ENCODE data around the gene ANKRD13D. TPM values are rescaled to one million over a fixed set of nuclear protein-coding genes. Genes with fewer than 3 reads are reported as not detected.

The ANKRD13D gene
- total RNA-seq, 1 donor from 2014 or later, result 40.8 TPM

- H3K27ac Mint-ChIP-seq (ENCODE audit: unreplicated experiment), result peak overlapping the region; percentile 47
- no peak overlapping the region for H3K9ac ChIP-seq (ENCODE audit: low read length)
- peaks cover 10% of the 10 kb centered on the region for H3K4me1 ChIP-seq (ENCODE audit: insufficient read depth, low read length)
- H3K36me3 Mint-ChIP-seq (ENCODE audit: low read depth, unreplicated experiment), result peaks cover 6% of the 10 kb centered on the region
- H3K27me3 ChIP-seq (ENCODE audit: insufficient read depth, low read length), result no peaks in the 10 kb centered on the region
- H4K20me1 ChIP-seq (ENCODE audit: insufficient read depth, low read length), result no peaks in the 10 kb centered on the region
- H3K4me3 Mint-ChIP-seq (ENCODE audit: unreplicated experiment), result no peak overlapping the region
- peaks cover under 1% of the 10 kb centered on the region for H3K79me2 ChIP-seq (ENCODE audit: insufficient read depth, low read length)
- peaks cover 11% of the 10 kb centered on the region for H3K36me3 ChIP-seq (ENCODE audit: insufficient read depth, low read length)
- no peak overlapping the region for H2AFZ ChIP-seq (ENCODE audit: low read depth, low read length)
- H3K4me2 ChIP-seq (ENCODE audit: low read length), result no peak overlapping the region
- no peak overlapping the region for H3K27ac ChIP-seq (ENCODE audit: low read depth, low read length)
- no peak overlapping the region for H3K4me3 ChIP-seq (ENCODE audit: insufficient read depth, low read depth, low read length)
- H3K9me3 ChIP-seq (ENCODE audit: insufficient read depth, low read depth, low read length), result no peaks in the 10 kb centered on the region
- no peaks in the 10 kb centered on the region for H3K27me3 Mint-ChIP-seq (ENCODE audit: low read depth, unreplicated experiment)
- DNase-seq (ENCODE audit: low read depth) (no peak), FAIRE-seq (no peak)
- TF ChIP-seq EZH2 (IDR thresholded peaks at IDR 0.05; ENCODE audit: insufficient read depth, low read length) (no peak), CTCF (IDR thresholded peaks at IDR 0.05; ENCODE audit: insufficient read depth, low read depth, low read length) (no peak)
- H3K9me3 Mint-ChIP-seq (ENCODE audit: unreplicated experiment), result no peaks in the 10 kb centered on the region
- peaks cover 10% of the 10 kb centered on the region for H3K4me1 Mint-ChIP-seq (ENCODE audit: low read depth, unreplicated experiment)
These were observed 5.6 kb upstream of the ANKRD13D start for GRCh38 chr11:67283481-67283963.

- Histone ChIP-seq H3K4me1 (ENCODE audit: insufficient read depth, low read length) (peaks cover 14% of the 10 kb centered on the region), H3K36me3 (ENCODE audit: insufficient read depth, low read length) (peaks cover 11% of the 10 kb centered on the region), H4K20me1 (ENCODE audit: insufficient read depth, low read length) (peaks cover 1% of the 10 kb centered on the region), H3K79me2 (ENCODE audit: insufficient read depth, low read length) (peaks cover 5% of the 10 kb centered on the region), H3K9ac (ENCODE audit: low read length) (no peak overlapping the region), H2AFZ (ENCODE audit: low read depth, low read length) (no peak overlapping the region), H3K27ac (ENCODE audit: low read depth, low read length) (no peak overlapping the region), H3K9me3 (ENCODE audit: insufficient read depth, low read depth, low read length) (no peaks in the 10 kb centered on the region), H3K4me3 (ENCODE audit: insufficient read depth, low read depth, low read length) (no peak overlapping the region), H3K4me2 (ENCODE audit: low read length) (no peak overlapping the region), H3K27me3 (ENCODE audit: insufficient read depth, low read length) (no peaks in the 10 kb centered on the region)
- DNase-seq (ENCODE audit: low read depth) (no peak), FAIRE-seq (no peak)
- Mint-ChIP-seq H3K27ac (ENCODE audit: unreplicated experiment) (no peak overlapping the region), H3K4me1 (ENCODE audit: low read depth, unreplicated experiment) (peaks cover 12% of the 10 kb centered on the region), H3K27me3 (ENCODE audit: low read depth, unreplicated experiment) (no peaks in the 10 kb centered on the region), H3K4me3 (ENCODE audit: unreplicated experiment) (no peak overlapping the region), H3K9me3 (ENCODE audit: unreplicated experiment) (no peaks in the 10 kb centered on the region), H3K36me3 (ENCODE audit: low read depth, unreplicated experiment) (peaks cover 6% of the 10 kb centered on the region)
- TF ChIP-seq EZH2 (IDR thresholded peaks at IDR 0.05; ENCODE audit: insufficient read depth, low read length), result no peak
- no peak for TF ChIP-seq CTCF (IDR thresholded peaks at IDR 0.05; ENCODE audit: insufficient read depth, low read depth, low read length)
These were observed 4.1 kb upstream of the ANKRD13D start for GRCh38 chr11:67284811-67285540.

Measured in astrocyte (in vitro differentiated cells and primary cell).